K562 (cell line): ENCODE results near the gene TPPP. TPM values are rescaled to one million over a fixed set of nuclear protein-coding genes. Genes with fewer than 3 reads are reported as not detected.

Experiments used
- ATAC-seq: fragments of 200-7000 bp; cut with Tn5 transposase; 3 replicates; pipeline ENCODE4 v1.9.1; 2020; ENCODE audit warnings: moderate library complexity
- BruUV-seq: library from RNA; stranded (reverse); fragments of 400-500 nt; replicated peaks from 2 replicates; lab custom pipeline; 2021; lab: Mats Ljungman, UMichigan
- CTCF ChIA-PET: fragments of 300-600 bp; formaldehyde crosslinking; extraction: SDS; loops from one replicate; lab custom pipeline; 2021; ENCODE audit warnings: low intra/inter-chr PET ratio; lab: Yijun Ruan, JAX
- POLR2A ChIA-PET: fragments of 300-600, 350-650 bp; sonication (Branson Sonifier 250); formaldehyde crosslinking; extraction: SDS; loops from one replicate; lab custom pipeline; 2021; ENCODE audit warnings: antibody characterized with exemption, inconsistent platforms; lab: Yijun Ruan, JAX
- DNase-seq, 4 experiments: peaks; one replicate each; pipeline versions ENCODE4 v3.0.0 to v3.0.0-alpha.2; 2011 to 2018; ENCODE audit warnings: low spot score in 3 of 4, mixed read lengths in 3 of 4; ENCODE audit errors: extremely low read depth in 1 of 4
- FAIRE-seq: peaks from 2 replicates; lab custom pipeline; 2011; peaks lifted over from hg19 to GRCh38; lab: Jason Lieb, UNC
- H2AFZ ChIP-seq: 2 replicates; pipeline ENCODE4 v1.6.0; 2011; ENCODE audit warnings: low read depth, low read length, control low read depth, inconsistent platforms
- H3K27ac ChIP-seq: fragments of 200-600 bp; 3 replicates; pipeline ENCODE4 v1.8.0; 2011; ENCODE audit warnings: low read depth, mild to moderate bottlenecking, control low read depth, inconsistent platforms, low read length, moderate library complexity, mixed read lengths; ENCODE audit errors: extremely low read depth
- H3K27me3 ChIP-seq, 2 experiments: fragments of 300-600 bp in 1 of 2; 2 replicates in 1 of 2; 3 replicates in 1 of 2; pipeline versions ENCODE4 v1.6.0 to v1.8.0; 2011; ENCODE audit warnings: inconsistent platforms in 2 of 2, low read length in 2 of 2, mild to moderate bottlenecking in 1 of 2, mixed read lengths in 1 of 2, moderate library complexity in 1 of 2; ENCODE audit not compliant: control insufficient read depth in 2 of 2, insufficient read depth in 2 of 2
- H3K36me3 ChIP-seq: fragments of 300-600 bp; 3 replicates; pipeline ENCODE4 v1.8.0; 2011; ENCODE audit warnings: mild to moderate bottlenecking, low read length, inconsistent platforms; ENCODE audit not compliant: control insufficient read depth, insufficient read depth
- H3K4me1 ChIP-seq, 2 experiments: fragments of 200-600 bp in 1 of 2; replicated peaks in 1 of 2; 2 replicates in 1 of 2; 3 replicates in 1 of 2; pipeline versions ENCODE4 v1.5.1 to v1.8.0; 2011; ENCODE audit warnings: inconsistent platforms in 2 of 2, low read length in 2 of 2, mild to moderate bottlenecking in 1 of 2, mixed read lengths in 1 of 2, moderate library complexity in 1 of 2; ENCODE audit not compliant: control insufficient read depth in 2 of 2, insufficient read depth in 2 of 2
- H3K4me2 ChIP-seq: 2 replicates; pipeline ENCODE4 v1.6.1; 2011; ENCODE audit warnings: low read length, control low read depth, inconsistent platforms, mixed read lengths; ENCODE audit not compliant: insufficient read depth
- H3K4me3 ChIP-seq: fragments of 200-600 bp; sonication (generic), shearing (Covaris generic); 2 replicates; pipeline ENCODE4 v1.5.1; 2016; ENCODE audit warnings: control low read depth, inconsistent platforms
- H3K79me2 ChIP-seq: fragments of 200-600 bp; 3 replicates; pipeline ENCODE4 v1.8.0; 2011; ENCODE audit warnings: low read length, inconsistent platforms; ENCODE audit not compliant: control insufficient read depth, insufficient read depth
- H3K9ac ChIP-seq, 2 experiments: 2 replicates each; pipeline versions ENCODE4 v1.6.0 to v1.6.1; 2011; ENCODE audit warnings: low read depth in 2 of 2, low read length in 2 of 2, control low read depth in 1 of 2, inconsistent platforms in 1 of 2, mild to moderate bottlenecking in 1 of 2, mixed read lengths in 1 of 2; ENCODE audit not compliant: insufficient read depth in 1 of 2
- H3K9me1 ChIP-seq: one replicate; pipeline ENCODE4 v1.6.0; 2011; ENCODE audit warnings: inconsistent platforms, mild to moderate bottlenecking, low read length, moderate library complexity; ENCODE audit not compliant: control insufficient read depth, insufficient read depth
- H3K9me3 ChIP-seq: replicated peaks from 2 replicates; pipeline ENCODE4 v1.5.1; 2011; ENCODE audit warnings: low read depth, low read length, inconsistent platforms; ENCODE audit not compliant: control insufficient read depth, insufficient read depth
- H4K20me1 ChIP-seq: replicated peaks from 2 replicates; pipeline ENCODE4 v1.6.1; 2011; ENCODE audit warnings: low read length, inconsistent platforms, mixed read lengths; ENCODE audit not compliant: control insufficient read depth, insufficient read depth
- ARID2 ChIP-seq: fragments of 450-650 bp; IDR thresholded peaks from 2 replicates; pipeline ENCODE4 v1.6.1; 2017; ENCODE audit warnings: antibody characterized with exemption, mild to moderate bottlenecking
- BHLHE40 ChIP-seq: IDR thresholded peaks from 2 replicates; pipeline ENCODE4 v1.6.1; 2011; ENCODE audit warnings: low read length, improper control_type of control experiment
- KDM1A ChIP-seq, 2 experiments: fragments of 450-650 bp; IDR thresholded peaks; 2 replicates each; pipeline ENCODE4 v1.6.1; 2016; ENCODE audit warnings: mild to moderate bottlenecking in 2 of 2
- KDM5B ChIP-seq: fragments of 200-600 bp; sonication (generic); IDR thresholded peaks from 2 replicates; pipeline ENCODE4 v1.6.1; 2012; ENCODE audit warnings: low read depth, mild to moderate bottlenecking, moderate library complexity, low read length, control low read depth, inconsistent platforms; ENCODE audit not compliant: insufficient replicate concordance
- LARP7 ChIP-seq: fragments of 450-650 bp; IDR thresholded peaks from 2 replicates; pipeline ENCODE4 v1.6.1; 2016
- LEF1 ChIP-seq: fragments of 450-650 bp; IDR thresholded peaks from 2 replicates; pipeline ENCODE4 v1.6.1; 2016; ENCODE audit warnings: mild to moderate bottlenecking
- PCBP2 ChIP-seq: fragments of 200-400 bp; formaldehyde crosslinking; IDR thresholded peaks from 2 replicates; pipeline ENCODE4 v1.6.1; 2018; ENCODE audit warnings: low read length, low read depth, mild to moderate bottlenecking, moderate library complexity; ENCODE audit not compliant: poor library complexity, severe bottlenecking
- SMAD2 ChIP-seq: fragments of 150-350 bp; IDR thresholded peaks from 2 replicates; pipeline ENCODE4 v1.6.1; 2014; ENCODE audit warnings: low read depth, mild to moderate bottlenecking, low read length
- TSC22D4 ChIP-seq: fragments of 450-650 bp; IDR thresholded peaks from 2 replicates; pipeline ENCODE4 v1.6.1; 2016; ENCODE audit warnings: missing genetic modification characterization, missing biosample characterization, control low read depth
- ZNF133 ChIP-seq: fragments of 250-450 bp; sonication (Bioruptor Pico); IDR thresholded peaks from 2 replicates; pipeline ENCODE4 v1.4.0; 2020; ENCODE audit warnings: mild to moderate bottlenecking
- ZNF518B ChIP-seq: fragments of 250-450 bp; sonication (Bioruptor Pico); IDR thresholded peaks from 2 replicates; pipeline ENCODE4 v1.5.0; 2021; ENCODE audit warnings: mild to moderate bottlenecking, moderate library complexity
- ZNF780A ChIP-seq: fragments of 250-450 bp; sonication (Bioruptor Pico); IDR thresholded peaks from 2 replicates; pipeline ENCODE4 v1.5.0; 2021; ENCODE audit warnings: mild to moderate bottlenecking
- WGBS: fragments of 100-300 bp; shearing (Covaris generic); methylation state at CpG from one replicate; pipeline ENCODE4 v1.1.6; 2016; ENCODE audit warnings: low coverage, mixed read lengths; ENCODE audit not compliant: insufficient coverage; ENCODE audit errors: missing lambda C conversion rate; 5-methylcytosine and 5-hydroxymethylcytosine counted together
- in situ Hi-C: fragments of 300-500 bp; cut with MboI; formaldehyde crosslinking; loops from 4 replicates; pipeline ENCODE4 v1.15.0; 2018; ENCODE audit warnings: inconsistent platforms, mixed read lengths
- intact Hi-C: fragments of 100-400 bp; cut with micrococcal nuclease; formaldehyde crosslinking; loops from 2 replicates; pipeline ENCODE4 v1.14.2; 2022
- polyA plus RNA-seq, 8 experiments: library from polyadenylated mRNA; depleted of rRNA in 4 of 8; stranded (reverse) in 5 of 8; unstranded in 3 of 8; fragments of >200 nt; fragmentation: Nextera tagmentation in 2 of 8; fragmentation: Illumina TruSeq in 1 of 8; extraction: Ambion mirVana in 2 of 8; extraction: Trizol in 1 of 8; gene quantifications; 2 replicates each; pipeline versions ENCODE4 v1.2.1 to v1.2.3, GENCODE V29; 2011 to 2014; ENCODE audit warnings: inconsistent platforms in 1 of 8, missing spikeins in 1 of 8
- total RNA-seq, 7 experiments: library from RNA; depleted of rRNA in 6 of 7; stranded (reverse); fragments of >200 nt in 6 of 7; fragmentation: Illumina TruSeq in 2 of 7; extraction: Trizol in 2 of 7; gene quantifications; 2 replicates each; pipeline versions ENCODE4 v1.2.1 to v1.2.3, GENCODE V29; 2011 to 2021; ENCODE audit warnings: low replicate concordance in 1 of 7

Gene TPPP
- total and polyA plus RNA-seq, 9 of the 15 experiments (the other 6 are each of a cell fraction or from before 2014, with no cell fraction given), result 0.01 to 0.07 (median 0.03) TPM; not detected in 6

GRCh38 chr5:610744-611730 lies 82.1 kb downstream of the TPPP start:
- no peak for DNase-seq
- H3K27me3 ChIP-seq, result peaks cover 14 to 31% of the 10 kb centered on the region in 2 experiments; a peak in 4 of 5 replicates
- H3K4me3 ChIP-seq, result peak overlapping the region; percentile 87
- H3K9me3 ChIP-seq, result no peaks in the 10 kb centered on the region
- ChIA-PET POLR2A (interaction anchor here (0.6 to 1.0 kb wide), 6 partner anchors 9 to 326 kb away, joined by 3 to 5 read pairs (median 4); no protein-coding TSS in a partner anchor), CTCF (no interaction called here)
- peaks cover 14% of the 10 kb centered on the region; the same call in 2 of the 3 replicates for H3K36me3 ChIP-seq
- peaks cover 39% of the 10 kb centered on the region for H3K79me2 ChIP-seq
- H4K20me1 ChIP-seq, result peaks cover 6% of the 10 kb centered on the region; the same call in 1 of the 2 replicates
- WGBS, result 25% methylated on average over 11 of the region's 11 CpGs
- peak overlapping the region; percentile 95 for H2AFZ ChIP-seq
- no peaks in the 10 kb centered on the region for H3K9me1 ChIP-seq
- BruUV-seq, result TSS peak; percentile 50
- H3K4me2 ChIP-seq, result peak overlapping the region; percentile 78
- ATAC-seq, result no peak
- TF ChIP-seq ZNF133 (CRISPR knock-in tag) (no peak), BHLHE40 (0 out of 2 replicates have a peak, but pooled peaks have one; percentile 2), SMAD2 (no peak), KDM5B (peak; percentile 23), ZNF518B (CRISPR knock-in tag) (no peak), PCBP2 (no peak), KDM1A (IDR thresholded peaks at IDR 0.05) (peak in 1 of 2 experiments; percentile 98; a peak in 2 of 4 replicates), ZNF780A (CRISPR knock-in tag) (no peak), LARP7 (no peak), TSC22D4 (tag) (no peak), LEF1 (no peak), ARID2 (peak; percentile 97)
- TF ChIP-seq, all 486 proteins: peak for 4
- H3K4me1 ChIP-seq, result peaks cover 14 to 34% of the 10 kb centered on the region in 2 experiments
- H3K27ac ChIP-seq, result no peak overlapping the region; the same call in 2 of the 3 replicates
- intact Hi-C loops (loop anchor here (5.0 to 10.0 kb wide), 2 partner anchors 136 to 281 kb away; partner anchors contain the start of genes BRD9 and TRIP13), in situ Hi-C loops (loop anchor here (5.0 kb wide), 1 partner anchor 46 kb away; no protein-coding TSS in a partner anchor)
- H3K9ac ChIP-seq, result peak overlapping the region; percentile 56 to 94; a peak in 3 of 4 replicates
- no peak for FAIRE-seq
